ENCODE results near the gene NOL3. TPM values are rescaled to one million over a fixed set of nuclear protein-coding genes. Genes with fewer than 3 reads are reported as not detected.
"Not testable (repeated sequence)": the region's sequence is repeated elsewhere in the genome, so short reads cannot be mapped to it uniquely, and the experiment has no call there.

Gene NOL3
- 10 to 100 TPM; 38.3 to 97.0 (median 63.5) TPM for total RNA-seq

- TF ChIP-seq POLR2A (IDR thresholded peaks at IDR 0.05): peak in 1 of 2 donors; percentile 59
- no peak for TF ChIP-seq CTCF (IDR thresholded peaks at IDR 0.05)
- DNase-seq: peak; percentile 88 to 89
- Histone ChIP-seq H3K4me1 (peaks cover 31 to 43% of the 10 kb centered on the region in 2 donors), H3K27ac (peak within 1 kb of the TSS; percentile 76 to 97 (median 91)), H3K9me3 (no peaks in the 10 kb centered on the region), H3K27me3 (no peaks in the 10 kb centered on the region), H3K4me3 (replicated peaks in 1 of 3) (peak within 1 kb of the TSS in 2 of 3 donors; percentile 32 to 48), H3K36me3 (no peaks in the 10 kb centered on the region)
- intact Hi-C loops (cut with DNase I): no loop called here
- 0% methylated on average over 2 to 13 of the region's 50 CpGs for WGBS, 2 donors
These were observed at the start of gene NOL3 for GRCh38 chr16:67170168-67170948. Gene NOL3, plus strand, starts transcription at chr16:67170538.

GRCh38 chr16:67122799-67123198 is 47.5 kb upstream of the NOL3 start:
- intact Hi-C loops (cut with DNase I): not testable (repeated sequence)
- WGBS, 2 donors: 94 to 96% methylated on average over 5 of the region's 5 CpGs
- peaks cover 7 to 12% of the 10 kb centered on the region in 2 donors for H3K36me3 ChIP-seq

GRCh38 chr16:67128417-67128816 is 41.9 kb upstream of the NOL3 start:
- peaks cover 8 to 15% of the 10 kb centered on the region in 2 donors for H3K36me3 ChIP-seq
- no peak for DNase-seq
- H3K27me3 ChIP-seq: no peaks in the 10 kb centered on the region
- intact Hi-C loops (cut with DNase I): no loop called here
- H3K4me1 ChIP-seq: no peaks in the 10 kb centered on the region
- H3K9me3 ChIP-seq: no peaks in the 10 kb centered on the region
- H3K4me3 ChIP-seq (replicated peaks in 1 of 3): no peak overlapping the region
- TF ChIP-seq POLR2A (IDR thresholded peaks at IDR 0.05): no peak
- no peak for TF ChIP-seq CTCF (IDR thresholded peaks at IDR 0.05)
- H3K27ac ChIP-seq: no peak overlapping the region

More at GRCh38 chr16:67122799-67123198, 47.5 kb upstream of the NOL3 start:
- not testable (repeated sequence) for H3K27me3 ChIP-seq; H3K9me3 ChIP-seq; H3K4me1 ChIP-seq; DNase-seq; H3K4me3 ChIP-seq (replicated peaks in 1 of 3); H3K27ac ChIP-seq

GRCh38 chr16:67128887-67129286 is 41.5 kb upstream of the NOL3 start:
- Histone ChIP-seq H3K27ac (no peak overlapping the region), H3K27me3 (no peaks in the 10 kb centered on the region), H3K9me3 (no peaks in the 10 kb centered on the region), H3K36me3 (peaks cover 8 to 15% of the 10 kb centered on the region in 2 donors), H3K4me3 (replicated peaks in 1 of 3) (no peak overlapping the region), H3K4me1 (no peaks in the 10 kb centered on the region)
- intact Hi-C loops (cut with DNase I): no loop called here
- TF ChIP-seq CTCF (IDR thresholded peaks at IDR 0.05) (no peak), POLR2A (IDR thresholded peaks at IDR 0.05) (no peak)
- DNase-seq: no peak
- WGBS, 2 donors: 93 to 94% methylated on average over 3 of the region's 3 CpGs

- no peak for DNase-seq
- TF ChIP-seq POLR2A (IDR thresholded peaks at IDR 0.05) (no peak), CTCF (IDR thresholded peaks at IDR 0.05) (no peak)
- peaks cover 14 to 20% of the 10 kb centered on the region in 2 donors for H3K36me3 ChIP-seq
- WGBS, 2 donors: 97 to 98% methylated on average over 3 of the region's 3 CpGs
- H3K4me1 ChIP-seq: no peaks in the 10 kb centered on the region
- no peak overlapping the region for H3K4me3 ChIP-seq (replicated peaks in 1 of 3)
- no peaks in the 10 kb centered on the region for H3K9me3 ChIP-seq
- intact Hi-C loops (cut with DNase I): no loop called here
- H3K27me3 ChIP-seq: no peaks in the 10 kb centered on the region
- no peak overlapping the region for H3K27ac ChIP-seq
These were observed 40.9 kb upstream of the NOL3 start for GRCh38 chr16:67129422-67129821.
